ENCODE measurements around the gene PGA5.
"Not testable (repeated sequence)": the region's sequence is repeated elsewhere in the genome, so short reads cannot be mapped to it uniquely, and the experiment has no call there.

DNA sequence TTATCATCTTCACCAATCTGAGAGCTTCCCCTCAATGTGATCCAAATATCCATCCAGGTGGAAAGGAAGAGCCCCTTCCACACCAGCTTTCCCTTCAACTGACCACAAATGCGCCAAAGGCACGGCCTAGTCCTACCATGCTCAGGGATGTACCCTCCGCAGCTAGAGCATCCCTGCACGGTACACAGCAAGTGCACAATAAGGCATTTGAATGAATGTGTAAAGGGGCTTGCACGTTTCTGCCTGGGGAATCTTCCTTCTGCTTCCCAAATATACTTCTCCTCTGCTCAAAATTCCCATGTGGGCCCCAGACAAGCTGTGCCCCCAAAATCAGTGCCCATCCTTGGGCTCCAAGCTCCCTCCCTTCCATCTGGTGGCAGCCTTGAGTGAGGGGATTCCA, 22.0 kb upstream of the PGA5 start:
- TF ChIP-seq CTCF, POLR2A (IDR thresholded peaks at IDR 0.05): not testable (repeated sequence)

Measured in adrenal gland (tissue), 5 donors.